ENCODE data around the gene PLCB4.

DNA sequence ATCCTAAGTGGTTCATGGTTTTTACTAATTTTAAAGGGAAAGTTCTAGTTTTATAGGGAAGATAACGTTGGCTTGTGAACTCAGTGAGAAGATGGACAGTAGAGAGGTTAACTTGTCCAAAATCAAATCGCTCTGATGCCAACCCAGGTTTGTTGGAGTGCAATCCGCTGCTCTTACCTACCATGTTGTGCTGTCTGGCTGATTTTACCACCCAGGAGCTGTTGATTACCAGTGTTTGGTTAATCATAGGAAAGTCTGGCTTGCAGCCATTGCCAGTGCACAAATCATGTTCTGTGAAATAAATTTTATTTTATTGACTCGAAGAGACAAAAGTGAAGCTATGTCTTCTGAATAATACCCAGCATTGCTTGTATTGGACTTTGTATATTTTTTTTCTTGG lies 92.4 kb downstream of the PLCB4 start:
- TF ChIP-seq, protein P1, sequence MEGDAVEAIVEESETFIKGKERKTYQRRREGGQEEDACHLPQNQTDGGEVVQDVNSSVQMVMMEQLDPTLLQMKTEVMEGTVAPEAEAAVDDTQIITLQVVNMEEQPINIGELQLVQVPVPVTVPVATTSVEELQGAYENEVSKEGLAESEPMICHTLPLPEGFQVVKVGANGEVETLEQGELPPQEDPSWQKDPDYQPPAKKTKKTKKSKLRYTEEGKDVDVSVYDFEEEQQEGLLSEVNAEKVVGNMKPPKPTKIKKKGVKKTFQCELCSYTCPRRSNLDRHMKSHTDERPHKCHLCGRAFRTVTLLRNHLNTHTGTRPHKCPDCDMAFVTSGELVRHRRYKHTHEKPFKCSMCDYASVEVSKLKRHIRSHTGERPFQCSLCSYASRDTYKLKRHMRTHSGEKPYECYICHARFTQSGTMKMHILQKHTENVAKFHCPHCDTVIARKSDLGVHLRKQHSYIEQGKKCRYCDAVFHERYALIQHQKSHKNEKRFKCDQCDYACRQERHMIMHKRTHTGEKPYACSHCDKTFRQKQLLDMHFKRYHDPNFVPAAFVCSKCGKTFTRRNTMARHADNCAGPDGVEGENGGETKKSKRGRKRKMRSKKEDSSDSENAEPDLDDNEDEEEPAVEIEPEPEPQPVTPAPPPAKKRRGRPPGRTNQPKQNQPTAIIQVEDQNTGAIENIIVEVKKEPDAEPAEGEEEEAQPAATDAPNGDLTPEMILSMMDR (IDR thresholded peaks at IDR 0.05 in 4 of 5, conservative IDR thresholded peaks at IDR 0.05 in 1 of 5), result no peak
- no peak for TF ChIP-seq POLR2A (IDR thresholded peaks at IDR 0.05)

All from gastrocnemius medialis (tissue), 4 donors.